ENCODE data around the gene C16orf95. TPM values are rescaled to one million over a fixed set of nuclear protein-coding genes. Genes with fewer than 3 reads are reported as not detected.

Gene C16orf95
- total RNA-seq, 2 donors from 2014 or later, result 15.1 to 17.8 TPM

Other genes starting within 250 kb of the C16orf95 start
- 10 to 100 TPM; 33.7 to 36.8 TPM for gene FBXO31, start 66.4 kb upstream of the C16orf95 start, total RNA-seq
- gene MAP1LC3B, start 74.9 kb upstream of the C16orf95 start, total RNA-seq, result 100 to 1,000 TPM; 116 to 146 TPM
- 10 to 100 TPM; 13.6 to 14.1 TPM for gene ZCCHC14, start 175.6 kb upstream of the C16orf95 start, total RNA-seq

Measured in activated T-cell treated with anti-CD3 and anti-CD28 coated beads, Interleukin-2, amount 50 U/mL, for 72 hours (primary cell).